ENCODE measurements around the gene SSBP1.
"Not testable (repeated sequence)": the region's sequence is repeated elsewhere in the genome, so short reads cannot be mapped to it uniquely, and the experiment has no call there.

GRCh38 chr7:141751904-141752303 lies 13.7 kb downstream of the SSBP1 start:
- TF ChIP-seq, protein P1, sequence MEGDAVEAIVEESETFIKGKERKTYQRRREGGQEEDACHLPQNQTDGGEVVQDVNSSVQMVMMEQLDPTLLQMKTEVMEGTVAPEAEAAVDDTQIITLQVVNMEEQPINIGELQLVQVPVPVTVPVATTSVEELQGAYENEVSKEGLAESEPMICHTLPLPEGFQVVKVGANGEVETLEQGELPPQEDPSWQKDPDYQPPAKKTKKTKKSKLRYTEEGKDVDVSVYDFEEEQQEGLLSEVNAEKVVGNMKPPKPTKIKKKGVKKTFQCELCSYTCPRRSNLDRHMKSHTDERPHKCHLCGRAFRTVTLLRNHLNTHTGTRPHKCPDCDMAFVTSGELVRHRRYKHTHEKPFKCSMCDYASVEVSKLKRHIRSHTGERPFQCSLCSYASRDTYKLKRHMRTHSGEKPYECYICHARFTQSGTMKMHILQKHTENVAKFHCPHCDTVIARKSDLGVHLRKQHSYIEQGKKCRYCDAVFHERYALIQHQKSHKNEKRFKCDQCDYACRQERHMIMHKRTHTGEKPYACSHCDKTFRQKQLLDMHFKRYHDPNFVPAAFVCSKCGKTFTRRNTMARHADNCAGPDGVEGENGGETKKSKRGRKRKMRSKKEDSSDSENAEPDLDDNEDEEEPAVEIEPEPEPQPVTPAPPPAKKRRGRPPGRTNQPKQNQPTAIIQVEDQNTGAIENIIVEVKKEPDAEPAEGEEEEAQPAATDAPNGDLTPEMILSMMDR (IDR thresholded peaks at IDR 0.05) = not testable (repeated sequence)
- TF ChIP-seq EP300, POLR2A (IDR thresholded peaks at IDR 0.05): not testable (repeated sequence)

Measured in tibial nerve (tissue), 4 donors.